ENCODE measurements around the gene SVOP. TPM values are rescaled to one million over a fixed set of nuclear protein-coding genes. Genes with fewer than 3 reads are reported as not detected.

The SVOP gene
- total RNA-seq, 1 donor from 2014 or later, result not detected

GRCh38 chr12:108950991-108951739, 69.7 kb downstream of the SVOP start:
- no peak for FAIRE-seq
- no peak overlapping the region for H3K27ac Mint-ChIP-seq (ENCODE audit: unreplicated experiment)
- DNase-seq (ENCODE audit: low read depth), result peak; percentile 25
- peaks cover 5% of the 10 kb centered on the region for H3K9me3 ChIP-seq (ENCODE audit: insufficient read depth, low read depth, low read length)
- no peak overlapping the region for H3K9ac ChIP-seq (ENCODE audit: low read length)
- H3K36me3 Mint-ChIP-seq (ENCODE audit: low read depth, unreplicated experiment), result no peaks in the 10 kb centered on the region
- H3K4me3 Mint-ChIP-seq (ENCODE audit: unreplicated experiment), result no peak overlapping the region
- no peaks in the 10 kb centered on the region for H3K79me2 ChIP-seq (ENCODE audit: insufficient read depth, low read length)
- H2AFZ ChIP-seq (ENCODE audit: low read depth, low read length), result peak overlapping the region; percentile 55
- H4K20me1 ChIP-seq (ENCODE audit: insufficient read depth, low read length), result no peaks in the 10 kb centered on the region
- peaks cover 10% of the 10 kb centered on the region for H3K27me3 ChIP-seq (ENCODE audit: insufficient read depth, low read length)
- no peaks in the 10 kb centered on the region for H3K4me1 ChIP-seq (ENCODE audit: insufficient read depth, low read length)
- H3K36me3 ChIP-seq (ENCODE audit: insufficient read depth, low read length), result no peaks in the 10 kb centered on the region
- peak overlapping the region; percentile 60 for H3K4me2 ChIP-seq (ENCODE audit: low read length)
- H3K4me3 ChIP-seq (ENCODE audit: insufficient read depth, low read depth, low read length), result peak overlapping the region; percentile 31
- H3K9me3 Mint-ChIP-seq (ENCODE audit: unreplicated experiment), result peaks cover 16% of the 10 kb centered on the region
- no peak overlapping the region for H3K27ac ChIP-seq (ENCODE audit: low read depth, low read length)
- peaks cover 7% of the 10 kb centered on the region for H3K27me3 Mint-ChIP-seq (ENCODE audit: low read depth, unreplicated experiment)
- TF ChIP-seq EZH2 (IDR thresholded peaks at IDR 0.05; ENCODE audit: insufficient read depth, low read length) (no peak), CTCF (IDR thresholded peaks at IDR 0.05; ENCODE audit: insufficient read depth, low read depth, low read length) (peak; percentile 82)
- peaks cover 7% of the 10 kb centered on the region for H3K4me1 Mint-ChIP-seq (ENCODE audit: low read depth, unreplicated experiment)

GRCh38 chr12:108949976-108950375, 70.9 kb downstream of the SVOP start:
- H2AFZ ChIP-seq (ENCODE audit: low read depth, low read length), result no peak overlapping the region
- peaks cover 5% of the 10 kb centered on the region for H3K9me3 ChIP-seq (ENCODE audit: insufficient read depth, low read depth, low read length)
- no peaks in the 10 kb centered on the region for H3K79me2 ChIP-seq (ENCODE audit: insufficient read depth, low read length)
- Mint-ChIP-seq H3K27me3 (ENCODE audit: low read depth, unreplicated experiment) (peaks cover 6% of the 10 kb centered on the region), H3K9me3 (ENCODE audit: unreplicated experiment) (peaks cover 20% of the 10 kb centered on the region), H3K4me3 (ENCODE audit: unreplicated experiment) (no peak overlapping the region), H3K36me3 (ENCODE audit: low read depth, unreplicated experiment) (no peaks in the 10 kb centered on the region), H3K4me1 (ENCODE audit: low read depth, unreplicated experiment) (peaks cover 2% of the 10 kb centered on the region), H3K27ac (ENCODE audit: unreplicated experiment) (no peak overlapping the region)
- H3K9ac ChIP-seq (ENCODE audit: low read length), result no peak overlapping the region
- FAIRE-seq (no peak), DNase-seq (ENCODE audit: low read depth) (no peak)
- no peaks in the 10 kb centered on the region for H3K4me1 ChIP-seq (ENCODE audit: insufficient read depth, low read length)
- no peaks in the 10 kb centered on the region for H3K36me3 ChIP-seq (ENCODE audit: insufficient read depth, low read length)
- no peaks in the 10 kb centered on the region for H4K20me1 ChIP-seq (ENCODE audit: insufficient read depth, low read length)
- TF ChIP-seq EZH2 (IDR thresholded peaks at IDR 0.05; ENCODE audit: insufficient read depth, low read length) (no peak), CTCF (IDR thresholded peaks at IDR 0.05; ENCODE audit: insufficient read depth, low read depth, low read length) (no peak)
- no peak overlapping the region for H3K4me3 ChIP-seq (ENCODE audit: insufficient read depth, low read depth, low read length)
- H3K27ac ChIP-seq (ENCODE audit: low read depth, low read length), result no peak overlapping the region
- H3K27me3 ChIP-seq (ENCODE audit: insufficient read depth, low read length), result peaks cover 5% of the 10 kb centered on the region
- no peak overlapping the region for H3K4me2 ChIP-seq (ENCODE audit: low read length)

GRCh38 chr12:108948367-108948766, 72.5 kb downstream of the SVOP start:
- Histone ChIP-seq H2AFZ (ENCODE audit: low read depth, low read length) (no peak overlapping the region), H3K27me3 (ENCODE audit: insufficient read depth, low read length) (no peaks in the 10 kb centered on the region), H3K4me1 (ENCODE audit: insufficient read depth, low read length) (no peaks in the 10 kb centered on the region), H3K79me2 (ENCODE audit: insufficient read depth, low read length) (no peaks in the 10 kb centered on the region), H4K20me1 (ENCODE audit: insufficient read depth, low read length) (no peaks in the 10 kb centered on the region), H3K9me3 (ENCODE audit: insufficient read depth, low read depth, low read length) (peaks cover 5% of the 10 kb centered on the region), H3K4me2 (ENCODE audit: low read length) (no peak overlapping the region), H3K27ac (ENCODE audit: low read depth, low read length) (no peak overlapping the region), H3K36me3 (ENCODE audit: insufficient read depth, low read length) (no peaks in the 10 kb centered on the region), H3K9ac (ENCODE audit: low read length) (no peak overlapping the region), H3K4me3 (ENCODE audit: insufficient read depth, low read depth, low read length) (no peak overlapping the region)
- Mint-ChIP-seq H3K27ac (ENCODE audit: unreplicated experiment) (no peak overlapping the region), H3K36me3 (ENCODE audit: low read depth, unreplicated experiment) (no peaks in the 10 kb centered on the region), H3K27me3 (ENCODE audit: low read depth, unreplicated experiment) (peaks cover 6% of the 10 kb centered on the region), H3K4me3 (ENCODE audit: unreplicated experiment) (no peak overlapping the region), H3K9me3 (ENCODE audit: unreplicated experiment) (peaks cover 24% of the 10 kb centered on the region), H3K4me1 (ENCODE audit: low read depth, unreplicated experiment) (no peaks in the 10 kb centered on the region)
- DNase-seq (ENCODE audit: low read depth) (no peak), FAIRE-seq (no peak)
- TF ChIP-seq EZH2 (IDR thresholded peaks at IDR 0.05; ENCODE audit: insufficient read depth, low read length), result no peak
- TF ChIP-seq CTCF (IDR thresholded peaks at IDR 0.05; ENCODE audit: insufficient read depth, low read depth, low read length), result no peak

Data from astrocyte (in vitro differentiated cells and primary cell).